H9 (cell line): ENCODE results near the gene ABR. TPM values are rescaled to one million over a fixed set of nuclear protein-coding genes. Genes with fewer than 3 reads are reported as not detected.

ENCODE experiments used
- DNase-seq: peaks from one replicate; pipeline ENCODE4 v3.0.0-alpha.2; 2017
- H2AFZ ChIP-seq: one replicate; pipeline ENCODE4 v1.6.1; 2013; ENCODE audit warnings: mild to moderate bottlenecking, low read length, control low read depth, moderate library complexity
- H2AK5ac ChIP-seq: 2 replicates; pipeline ENCODE4 v1.6.1; 2013; ENCODE audit warnings: low read length, control low read depth, mixed read lengths; ENCODE audit not compliant: insufficient read length
- H2BK120ac ChIP-seq: one replicate; pipeline ENCODE4 v1.6.1; 2013; ENCODE audit warnings: low read depth, mild to moderate bottlenecking, low read length, control low read depth, inconsistent platforms; ENCODE audit not compliant: poor library complexity, severe bottlenecking
- H2BK12ac ChIP-seq: 2 replicates; pipeline ENCODE4 v1.6.1; 2013; ENCODE audit warnings: low read length, control low read depth, mixed read lengths, low read depth; ENCODE audit not compliant: insufficient read length
- H2BK15ac ChIP-seq: 2 replicates; pipeline ENCODE4 v1.6.1; 2013; ENCODE audit warnings: low read depth, low read length, control low read depth
- H2BK20ac ChIP-seq: one replicate; pipeline ENCODE4 v1.6.1; 2013; ENCODE audit warnings: low read depth, mild to moderate bottlenecking, low read length, control low read depth, inconsistent platforms; ENCODE audit not compliant: poor library complexity, severe bottlenecking
- H2BK5ac ChIP-seq: 2 replicates; pipeline ENCODE4 v1.6.1; 2013; ENCODE audit warnings: low read length, control low read depth, mixed read lengths; ENCODE audit not compliant: insufficient read length
- H3K14ac ChIP-seq: 2 replicates; pipeline ENCODE4 v1.6.1; 2013; ENCODE audit warnings: low read length, control low read depth; ENCODE audit not compliant: insufficient read depth
- H3K18ac ChIP-seq: 2 replicates; pipeline ENCODE4 v1.6.1; 2013; ENCODE audit warnings: low read depth, mild to moderate bottlenecking, mixed read lengths, low read length, control low read depth; ENCODE audit not compliant: insufficient read length
- H3K23ac ChIP-seq: 2 replicates; pipeline ENCODE4 v1.6.1; 2013; ENCODE audit warnings: low read length, control low read depth, mixed read lengths, low read depth; ENCODE audit not compliant: insufficient read length
- H3K23me2 ChIP-seq: 2 replicates; pipeline ENCODE4 v1.6.1; 2013; ENCODE audit warnings: low read depth, mild to moderate bottlenecking, mixed read lengths, low read length, control low read depth; ENCODE audit not compliant: insufficient read length, poor library complexity, severe bottlenecking
- H3K27ac ChIP-seq: 2 replicates; pipeline ENCODE4 v1.5.1; 2013; ENCODE audit warnings: low read length, control low read depth, mixed read lengths, low read depth; ENCODE audit not compliant: insufficient read length
- H3K27me3 ChIP-seq: 2 replicates; pipeline ENCODE4 v1.6.1; 2013; ENCODE audit warnings: low read length, control low read depth, inconsistent platforms; ENCODE audit not compliant: insufficient read depth
- H3K4ac ChIP-seq: 2 replicates; pipeline ENCODE4 v1.6.1; 2013; ENCODE audit warnings: low read depth, mild to moderate bottlenecking, control low read depth, inconsistent platforms, low read length, moderate library complexity
- H3K4me1 ChIP-seq: 2 replicates; pipeline ENCODE4 v1.6.1; 2013; ENCODE audit warnings: low read length, control low read depth, inconsistent platforms; ENCODE audit not compliant: insufficient read depth
- H3K4me2 ChIP-seq: 2 replicates; pipeline ENCODE4 v1.6.1; 2013; ENCODE audit warnings: low read length, control low read depth, mixed read lengths; ENCODE audit not compliant: insufficient read length, insufficient read depth
- H3K56ac ChIP-seq: 2 replicates; pipeline ENCODE4 v1.6.1; 2013; ENCODE audit warnings: low read depth, mild to moderate bottlenecking, mixed read lengths, low read length, control low read depth; ENCODE audit not compliant: insufficient read length
- H3K79me1 ChIP-seq: 2 replicates; pipeline ENCODE4 v1.6.1; 2013; ENCODE audit warnings: low read depth, mild to moderate bottlenecking, moderate library complexity, low read length, control low read depth, inconsistent platforms; ENCODE audit not compliant: insufficient read depth, poor library complexity, severe bottlenecking
- H3K79me2 ChIP-seq: 2 replicates; pipeline ENCODE4 v1.6.1; 2013; ENCODE audit warnings: low read length, control low read depth, inconsistent platforms; ENCODE audit not compliant: insufficient read depth
- H3K9ac ChIP-seq: 2 replicates; pipeline ENCODE4 v1.6.1; 2013; ENCODE audit warnings: low read length, control low read depth, mixed read lengths; ENCODE audit not compliant: insufficient read length; ENCODE audit errors: extremely low read depth
- H3K9me3 ChIP-seq: one replicate; pipeline ENCODE4 v1.6.1; 2013; ENCODE audit warnings: low read depth, low read length, inconsistent platforms; ENCODE audit not compliant: control insufficient read depth
- H3T11ph ChIP-seq: one replicate; pipeline ENCODE4 v1.6.1; 2013; ENCODE audit warnings: mild to moderate bottlenecking, low read length, control low read depth, inconsistent platforms
- H4K20me1 ChIP-seq: one replicate; pipeline ENCODE4 v1.6.1; 2013; ENCODE audit not compliant: control insufficient read depth, insufficient read length, insufficient read depth
- H4K5ac ChIP-seq: 2 replicates; pipeline ENCODE4 v1.6.1; 2013; ENCODE audit warnings: low read depth, mild to moderate bottlenecking, mixed read lengths, low read length, control low read depth; ENCODE audit not compliant: insufficient read length
- H4K8ac ChIP-seq: replicated peaks from 2 replicates; pipeline ENCODE4 v1.6.1; 2013; ENCODE audit warnings: low read length, control low read depth, mixed read lengths, low read depth; ENCODE audit not compliant: insufficient read length
- H4K91ac ChIP-seq: 2 replicates; pipeline ENCODE4 v1.6.1; 2013; ENCODE audit warnings: low read depth, mild to moderate bottlenecking, moderate library complexity, mixed read lengths, low read length, control low read depth; ENCODE audit not compliant: insufficient read length
- H3K27ac Mint-ChIP-seq, 3 experiments: 2 replicates in 2 of 3; 3 replicates in 1 of 3; pipeline ENCODE4 v1.8.0; 2020 to 2021; ENCODE audit warnings: mixed read lengths in 3 of 3, mild to moderate bottlenecking in 1 of 3, moderate library complexity in 1 of 3
- H3K27me3 Mint-ChIP-seq: 2 replicates; pipeline ENCODE4 v1.8.0; 2021; ENCODE audit warnings: low read depth, mild to moderate bottlenecking, moderate library complexity, mixed read lengths
- H3K36me3 Mint-ChIP-seq, 3 experiments: 2 replicates in 2 of 3; 3 replicates in 1 of 3; pipeline ENCODE4 v1.8.0; 2020 to 2021; ENCODE audit warnings: low read depth in 3 of 3, mixed read lengths in 3 of 3; ENCODE audit not compliant: insufficient read depth in 1 of 3
- H3K4me1 Mint-ChIP-seq, 2 experiments: 2 replicates each; pipeline ENCODE4 v1.8.0; 2020; ENCODE audit warnings: mixed read lengths in 2 of 2
- H3K4me3 Mint-ChIP-seq, 2 experiments: 2 replicates in 1 of 2; 3 replicates in 1 of 2; pipeline ENCODE4 v1.8.0; 2020 to 2021; ENCODE audit warnings: mild to moderate bottlenecking in 2 of 2, mixed read lengths in 2 of 2, moderate library complexity in 1 of 2
- H3K9me3 Mint-ChIP-seq, 2 experiments: 2 replicates in 1 of 2; 3 replicates in 1 of 2; pipeline ENCODE4 v1.8.0; 2020; ENCODE audit warnings: mild to moderate bottlenecking in 2 of 2, mixed read lengths in 2 of 2, moderate library complexity in 1 of 2
- CTCF ChIP-seq: fragments of 200-600 bp; sonication (generic); conservative IDR thresholded peaks from 3 replicates; pipeline ENCODE4 v1.8.0; 2021; ENCODE audit warnings: antibody characterized with exemption, mild to moderate bottlenecking
- WGBS: extraction: QIAGEN DNeasy Blood & Tissue Kit; methylation state at CpG from one replicate; pipeline ENCODE4 v1.1.7; 2013; ENCODE audit warnings: missing lambda C conversion rate, low lambda C conversion rate, mixed read lengths; ENCODE audit not compliant: insufficient read length; ENCODE audit errors: extremely low coverage; 5-methylcytosine and 5-hydroxymethylcytosine counted together
- total RNA-seq: library from RNA; stranded (reverse); gene quantifications from 2 replicates; pipeline ENCODE4 v1.2.1, GENCODE V29; 2021

ABR gene
- total RNA-seq, 1 experiment from 2014 or later: 34.7 TPM

- peaks cover 0 to 13% (median 5%) of the 10 kb centered on the region in 3 experiments; a peak in 5 of 7 replicates for H3K36me3 Mint-ChIP-seq
- no peak overlapping the region for H3K27ac ChIP-seq
- TF ChIP-seq CTCF: no peak
Measured at GRCh38 chr17:1047177-1047878, 132.5 kb downstream of the ABR start.

More at GRCh38 chr17:1047177-1047878, 132.5 kb downstream of the ABR start:
- Mint-ChIP-seq H3K4me1 (peaks cover 2 to 6% of the 10 kb centered on the region in 2 experiments; a peak in 2 of 4 replicates), H3K9me3 (no peaks in the 10 kb centered on the region), H3K27me3 (no peaks in the 10 kb centered on the region), H3K4me3 (no peak overlapping the region), H3K27ac (no peak overlapping the region)
- no peak overlapping the region for H3K9ac ChIP-seq
- no peak overlapping the region for H2AK5ac ChIP-seq
- H3K23me2 ChIP-seq: no peaks in the 10 kb centered on the region
- H4K91ac ChIP-seq: no peak overlapping the region
- H2AFZ ChIP-seq: no peak overlapping the region
- no peak overlapping the region for H4K8ac ChIP-seq
- H3K56ac ChIP-seq: no peak overlapping the region
- no peaks in the 10 kb centered on the region for H3K27me3 ChIP-seq
- H3K79me2 ChIP-seq: no peaks in the 10 kb centered on the region
- no peaks in the 10 kb centered on the region for H4K20me1 ChIP-seq
- no peak for DNase-seq
- no peak overlapping the region for H2BK20ac ChIP-seq
- H3T11ph ChIP-seq: no peak overlapping the region
- no peak overlapping the region for H4K5ac ChIP-seq
- H3K9me3 ChIP-seq: no peaks in the 10 kb centered on the region
- no peak overlapping the region for H3K23ac ChIP-seq
- no peak overlapping the region for H2BK120ac ChIP-seq
- H2BK15ac ChIP-seq: no peak overlapping the region
- H3K79me1 ChIP-seq: no peaks in the 10 kb centered on the region
- no peak overlapping the region for H3K18ac ChIP-seq
- no CpG with 5 or more reads among the region's 21 CpGs for WGBS
- no peak overlapping the region for H3K14ac ChIP-seq
- no peak overlapping the region for H3K4me2 ChIP-seq
- H3K4me1 ChIP-seq: no peaks in the 10 kb centered on the region
- no peak overlapping the region for H2BK12ac ChIP-seq
- no peak overlapping the region for H2BK5ac ChIP-seq
- no peak overlapping the region for H3K4ac ChIP-seq
